Measurements from ENCODE around the gene LIM2.

LIM2 gene

DNA sequence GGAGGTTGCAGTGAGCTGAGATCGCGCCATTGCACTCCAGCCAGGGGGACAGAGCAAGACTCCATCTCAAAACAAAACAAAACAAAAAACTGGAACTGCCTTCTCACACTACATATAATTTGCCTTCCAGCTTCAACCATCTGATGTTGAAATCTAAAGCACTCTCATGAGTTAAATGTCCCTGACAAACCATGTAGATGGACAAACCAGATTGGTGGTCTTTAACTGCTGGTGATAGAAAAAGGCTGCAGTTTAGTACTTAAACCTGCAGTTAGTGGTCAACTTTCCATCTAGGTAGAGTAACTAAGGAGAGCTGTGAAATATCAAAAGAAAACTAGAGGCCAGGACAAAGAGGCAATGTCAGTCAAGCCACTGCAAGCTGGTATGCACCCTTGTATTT, 8.4 kb upstream of the LIM2 start:
- no peak for DNase-seq

DNA sequence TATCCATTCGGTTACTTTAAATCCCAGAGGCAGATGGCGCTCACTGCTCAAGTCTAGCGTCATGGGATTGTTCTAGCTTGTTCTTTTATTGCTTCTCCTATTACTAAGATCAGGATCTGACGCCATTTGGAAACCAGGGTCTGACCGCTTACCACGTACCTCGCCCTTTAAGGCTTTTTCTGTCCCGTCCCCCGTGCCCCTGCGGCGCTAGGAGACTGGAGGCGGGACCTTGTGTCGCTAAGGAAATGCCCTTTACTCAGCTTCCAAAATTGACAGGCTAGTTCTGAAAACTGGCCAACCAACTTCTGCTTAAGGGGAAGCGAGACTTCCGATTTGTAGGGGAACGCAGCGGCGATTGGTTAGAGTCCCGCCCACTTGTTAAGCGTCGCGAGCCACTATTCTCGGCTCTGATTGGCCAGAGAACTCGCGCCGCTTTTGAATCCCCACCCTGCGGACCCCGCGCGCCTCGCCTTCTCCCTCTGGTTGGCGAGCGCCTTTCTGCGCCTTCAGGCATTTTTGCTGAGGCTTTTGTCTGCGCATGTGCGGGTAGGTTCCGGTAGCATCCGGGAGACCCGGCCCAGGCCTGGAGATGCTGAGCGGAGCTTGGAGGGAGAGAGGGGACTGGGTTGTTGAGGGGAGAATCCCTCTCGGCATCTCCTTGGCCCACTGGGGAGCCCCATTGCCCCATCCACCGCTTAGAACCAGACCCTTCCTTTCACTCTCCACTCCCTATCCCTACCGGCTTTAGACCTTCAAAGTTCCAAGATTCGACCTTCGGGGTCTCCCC, 6.5 kb upstream of the LIM2 start:
- DNase-seq, result peak; percentile 96 to 99 (median 98)

DNA sequence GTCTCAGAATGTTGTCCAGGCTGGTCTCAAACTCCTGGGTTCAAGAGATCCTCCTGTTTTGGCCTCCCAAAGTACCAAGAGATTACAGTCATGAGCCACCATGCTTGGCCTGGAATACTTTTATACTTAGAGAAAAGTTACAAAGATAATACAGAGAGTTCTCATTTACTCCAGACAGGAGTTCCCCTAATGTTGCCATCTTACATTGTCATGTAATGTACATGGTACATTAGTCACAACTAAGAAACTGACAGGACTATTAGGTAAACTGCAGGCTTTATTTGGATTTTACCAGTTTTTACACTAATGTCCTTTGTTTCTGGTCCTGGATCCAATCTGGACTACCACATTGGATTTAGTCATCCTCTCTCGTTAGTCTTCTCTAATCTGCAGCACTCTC, 4.9 kb upstream of the LIM2 start:
- peak in 2 of 4 experiments; percentile 19 to 23 for DNase-seq

DNA sequence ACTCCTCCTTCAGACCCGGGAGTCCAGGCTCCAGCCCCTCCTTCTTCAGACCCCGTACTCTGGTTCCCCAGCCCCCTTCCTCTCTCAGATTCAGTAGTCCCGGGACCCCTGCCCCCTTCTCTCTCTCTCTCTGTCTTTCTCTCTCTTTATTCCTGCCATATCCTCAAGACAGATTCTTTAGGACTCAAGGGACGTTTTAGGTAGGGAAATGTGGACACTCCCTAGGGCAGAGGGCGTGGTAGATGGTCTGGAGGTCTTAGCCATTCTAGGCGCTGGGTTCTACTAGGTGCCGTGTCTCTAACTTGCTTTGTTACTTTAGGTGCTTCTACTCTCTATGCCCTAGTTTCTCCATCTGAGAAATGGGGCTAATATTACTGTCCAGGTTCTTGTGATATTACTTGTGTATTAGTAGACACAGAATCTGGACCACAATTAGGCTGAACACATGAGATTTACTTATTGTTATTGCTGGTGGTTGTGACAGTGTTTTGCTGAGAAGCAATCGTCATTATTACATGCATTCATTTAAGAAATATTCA, 3.4 kb upstream of the LIM2 start:
- DNase-seq, result no peak

DNA sequence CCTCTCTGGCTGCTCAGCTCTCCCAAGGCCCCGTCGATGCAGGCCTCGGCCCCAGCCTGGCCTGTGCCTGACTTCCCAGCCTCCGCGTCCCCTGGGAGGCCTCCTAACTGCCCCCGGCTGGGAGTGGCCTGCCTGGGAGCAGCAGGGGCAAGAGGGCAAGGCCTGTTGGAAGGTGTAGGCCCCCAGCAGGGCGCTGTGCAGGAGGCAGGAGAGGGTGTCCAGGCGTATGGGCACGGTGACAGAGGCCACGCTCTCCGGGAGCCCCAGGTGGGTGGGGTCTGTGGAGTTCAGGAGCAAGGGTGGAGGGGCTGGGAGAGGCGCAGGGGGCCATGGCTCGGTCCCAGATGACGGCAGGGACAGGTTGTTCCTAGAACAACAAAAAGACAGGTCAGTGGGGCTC, 1.4 kb upstream of the LIM2 start:
- no peak for DNase-seq

DNA sequence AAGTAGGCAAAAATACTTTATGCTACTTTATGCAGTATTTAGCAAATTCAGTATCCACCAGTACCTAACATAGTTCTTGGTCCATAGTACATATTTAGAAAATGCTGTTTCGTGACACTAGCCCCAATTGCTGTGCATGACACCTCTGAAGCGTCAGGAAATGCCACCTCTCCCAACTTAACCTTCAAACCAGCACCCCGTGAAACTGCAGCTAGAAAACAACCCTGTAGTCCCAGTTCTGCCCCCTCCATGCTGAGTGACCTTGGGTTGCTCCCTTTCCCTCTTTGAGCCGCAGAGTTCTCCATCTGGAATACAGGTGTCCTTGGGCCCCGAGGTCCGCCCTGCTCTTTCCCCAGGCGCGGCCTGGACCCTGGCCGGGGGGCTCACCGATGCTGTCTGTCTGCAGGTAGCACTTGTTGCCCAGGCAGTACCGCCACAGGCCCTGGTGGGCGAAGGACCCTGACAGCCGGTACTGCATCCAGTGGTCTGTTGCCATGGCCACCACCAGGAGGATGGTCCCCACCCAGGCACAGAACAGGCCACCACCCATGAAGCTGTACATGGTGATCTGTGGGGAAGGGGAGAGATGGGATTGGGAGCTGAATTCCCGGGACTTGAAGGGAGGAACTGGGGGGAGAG, 773 bp downstream of the LIM2 start:
- no peak for DNase-seq

DNA sequence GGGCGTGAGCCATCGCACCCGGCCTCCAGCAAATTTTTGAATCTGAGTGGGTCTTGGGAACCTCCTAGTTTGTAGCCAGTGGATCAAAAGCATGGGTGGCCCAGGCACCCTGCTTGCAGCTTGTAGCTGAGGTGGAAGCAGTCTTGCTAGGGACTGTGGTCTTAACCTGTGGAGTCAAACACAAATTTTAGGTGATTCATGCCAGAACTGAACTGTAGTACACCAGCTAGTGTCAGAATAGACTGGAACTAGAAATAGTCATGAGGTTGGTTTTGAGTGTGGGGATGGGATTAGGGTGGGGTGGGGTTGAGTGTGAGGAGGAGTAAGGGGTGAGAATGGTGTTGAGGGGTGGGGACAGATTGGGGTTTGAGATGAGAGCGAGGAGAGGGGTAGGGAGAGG, 5.8 kb downstream of the LIM2 start:
- DNase-seq, result no peak

DNA sequence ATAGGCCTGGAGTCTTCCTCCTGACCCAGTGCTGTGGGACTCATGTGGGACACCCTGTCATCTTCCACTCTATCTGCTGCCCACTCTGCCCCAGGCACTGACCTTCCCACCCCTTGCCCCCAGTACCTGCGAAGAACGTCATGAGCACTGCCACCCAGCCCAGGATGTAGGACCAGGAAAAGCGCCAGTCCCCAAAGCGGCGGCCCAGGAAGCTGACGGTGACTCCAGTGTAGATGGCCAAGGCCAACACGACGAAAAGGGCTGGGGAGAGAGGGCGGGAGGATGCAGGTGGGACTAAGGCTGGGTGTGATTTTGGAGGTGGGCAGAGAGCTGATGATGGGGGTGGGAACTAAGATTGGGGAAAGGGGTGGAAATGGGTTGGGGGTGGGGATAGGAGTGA, 7.4 kb downstream of the LIM2 start:
- no peak for DNase-seq

DNA sequence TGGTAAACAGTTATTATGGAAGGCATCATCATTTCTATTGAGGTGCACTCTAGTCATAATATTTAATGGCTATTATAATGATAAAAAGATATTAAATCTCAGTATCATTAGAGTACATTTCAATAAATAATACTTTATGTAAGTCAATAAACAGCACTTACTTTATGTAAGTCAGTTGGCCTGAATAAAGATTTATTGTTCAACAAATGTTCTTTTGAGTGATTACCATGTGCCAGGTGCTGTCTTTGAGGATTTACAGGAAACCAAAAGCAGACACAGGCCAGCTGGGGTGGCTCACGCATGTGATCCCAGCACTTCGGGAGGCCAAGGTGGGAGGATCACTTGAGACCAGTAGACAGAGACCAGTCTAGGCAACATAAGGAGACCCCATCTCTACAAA, 10.4 kb downstream of the LIM2 start:
- DNase-seq, result no peak

DNA sequence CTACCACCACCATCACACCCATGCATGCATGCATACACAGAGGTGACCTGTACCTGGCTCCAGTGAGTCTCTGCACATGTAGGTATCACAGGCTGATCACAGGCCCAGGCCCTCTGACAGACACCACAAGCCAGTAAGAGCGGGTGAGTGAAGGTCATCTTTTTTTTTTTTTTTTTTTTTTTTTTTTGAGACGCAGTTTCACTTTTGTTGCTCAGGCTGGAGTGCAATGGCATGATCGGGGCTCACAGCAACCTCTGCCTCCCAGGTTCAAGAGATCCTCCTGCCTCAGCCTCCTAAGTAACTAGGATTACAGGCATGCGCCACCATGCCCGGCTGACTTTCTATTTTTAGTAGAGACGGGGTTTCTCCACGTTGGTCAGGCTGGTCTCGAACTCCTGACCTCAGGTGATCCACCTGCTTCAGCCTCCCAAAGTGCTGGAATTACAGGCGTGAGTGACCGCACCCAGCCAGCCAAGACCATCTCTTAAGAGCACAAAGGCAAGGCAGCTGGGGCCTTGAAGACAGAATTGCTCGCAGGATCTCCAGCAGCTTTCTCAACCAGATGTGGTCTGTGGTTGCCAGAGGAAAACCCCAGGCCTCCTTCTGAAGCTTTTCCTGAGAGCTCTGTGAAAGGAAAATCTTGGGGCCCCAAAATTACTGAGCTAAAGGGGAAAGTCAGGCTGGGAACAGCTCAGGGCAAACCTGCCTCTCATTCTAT, 12.1 kb downstream of the LIM2 start:
- no peak for DNase-seq

DNA sequence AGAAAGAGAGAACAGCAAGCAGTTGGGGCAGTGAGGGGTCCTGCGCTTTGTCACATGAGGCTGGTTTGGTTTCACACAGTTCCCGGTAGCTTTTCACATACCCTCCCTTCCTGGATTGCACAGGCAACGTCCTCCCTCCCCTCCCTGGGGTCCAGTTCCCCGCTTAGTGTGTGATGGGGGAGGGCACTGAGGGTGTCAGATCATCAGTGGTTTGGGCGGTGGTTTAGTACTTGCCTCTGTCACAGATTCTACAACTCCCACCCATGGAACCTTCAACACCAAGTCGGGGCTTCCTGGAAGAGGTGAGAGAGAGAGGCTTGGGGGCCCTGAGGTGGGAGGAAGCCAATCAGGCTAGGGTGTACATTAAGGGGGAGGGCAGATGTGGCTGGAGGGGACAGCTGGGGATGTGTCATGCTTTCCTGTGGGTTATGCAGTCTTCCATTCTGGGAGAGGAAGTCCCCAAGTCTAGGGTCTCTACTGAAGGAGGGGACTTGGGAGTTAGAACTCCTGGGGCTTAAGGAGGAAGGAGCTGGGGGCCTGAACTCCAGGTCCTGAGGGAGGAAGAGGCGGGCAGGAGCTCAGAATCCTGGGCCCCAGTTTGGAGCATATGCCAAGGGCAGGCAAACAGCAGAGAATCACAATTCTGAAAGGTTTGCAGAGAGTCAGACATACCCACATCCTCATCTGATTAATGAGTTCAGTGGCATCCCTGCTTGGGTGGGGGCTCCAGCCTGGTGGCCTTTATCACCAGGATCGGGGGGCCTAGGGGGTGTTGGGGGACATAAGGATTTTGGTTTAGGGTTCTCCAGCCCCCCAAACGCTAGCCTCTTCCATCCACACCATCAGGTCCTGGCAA, 14.9 kb downstream of the LIM2 start, which contains the start of gene NKG7:
Gene NKG7, minus strand, starts transcription at position 6 of the 856 bp plus-strand sequence. CDS start 119 bp downstream, outside the sequence.
- DNase-seq, result peak in 2 of 4 experiments; percentile 15 to 22

DNA sequence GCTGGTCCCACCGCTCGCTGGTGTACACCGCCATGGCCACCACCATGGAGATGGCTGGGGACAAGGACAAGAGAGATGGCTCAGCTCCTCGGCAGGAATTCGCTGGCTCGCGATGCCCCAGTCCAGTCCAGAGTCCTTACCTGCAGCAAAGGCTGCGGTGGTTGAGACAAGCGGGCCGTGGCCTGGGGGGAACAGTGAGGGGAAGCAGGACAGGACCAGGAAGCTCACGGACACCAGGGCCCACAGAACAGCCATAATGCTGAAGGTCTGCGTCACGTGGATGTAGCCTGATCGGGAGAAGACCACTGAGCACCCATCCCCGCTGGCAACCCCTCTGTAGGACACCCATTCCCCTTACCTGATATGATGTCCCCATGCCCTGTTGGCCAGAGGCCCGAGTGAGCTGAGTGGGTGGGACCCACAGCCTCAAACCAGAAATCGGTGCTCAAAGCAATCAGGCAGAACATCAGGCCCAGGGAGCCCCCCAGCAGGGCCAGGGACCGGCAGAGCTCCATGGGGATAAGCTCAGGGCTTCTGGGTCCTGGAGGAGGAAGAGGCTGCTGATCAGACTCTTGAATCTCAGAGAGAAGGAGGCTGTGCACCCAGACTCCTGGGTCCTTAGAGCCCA, 15.6 kb downstream of the LIM2 start:
- no peak for DNase-seq

DNA sequence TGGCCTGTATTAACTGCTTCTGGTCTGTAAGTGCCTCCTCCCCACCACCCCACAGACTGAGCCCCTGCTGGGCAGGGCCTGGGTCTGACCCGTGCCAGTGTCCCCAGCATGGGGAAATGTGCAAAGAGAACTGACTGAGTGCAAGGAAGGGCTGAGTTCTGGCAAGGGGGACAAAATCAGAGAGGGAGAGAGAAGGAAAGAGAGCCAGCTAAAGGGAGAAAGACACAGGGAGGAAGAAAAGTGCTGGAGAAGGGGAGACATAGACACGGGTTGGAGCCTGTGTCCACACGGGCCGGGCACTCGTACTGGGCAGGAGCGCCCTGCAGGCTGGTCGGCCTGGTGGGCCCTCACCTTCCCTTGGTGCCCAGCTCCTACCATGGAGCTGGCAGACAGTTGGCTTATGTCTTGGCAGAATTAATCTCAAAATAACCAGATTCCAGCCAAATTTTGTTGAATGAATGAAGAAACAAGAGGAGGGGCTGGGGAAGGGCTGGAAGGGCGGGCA, 16.5 kb downstream of the LIM2 start:
- DNase-seq, result no peak

DNA sequence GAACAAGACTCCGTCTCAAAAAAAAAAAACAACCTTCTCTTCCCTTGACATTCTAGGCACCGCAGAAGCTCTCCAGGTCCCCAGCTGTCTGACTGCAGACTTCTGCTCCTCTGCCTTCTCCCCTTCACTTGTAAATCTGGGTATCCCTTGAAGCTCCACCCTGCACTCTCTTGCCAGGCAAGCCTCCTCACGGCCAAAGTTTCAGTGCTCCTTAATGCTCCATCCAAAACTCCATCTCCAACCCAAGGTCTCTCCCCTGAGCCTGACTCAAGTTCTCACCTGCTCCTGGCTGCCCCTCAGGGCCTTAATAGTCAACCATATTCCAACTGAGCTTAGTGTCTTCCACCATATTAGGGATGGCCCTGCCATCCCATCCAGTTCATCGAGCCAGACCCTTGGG, 17.5 kb downstream of the LIM2 start:
- no peak for DNase-seq

DNA sequence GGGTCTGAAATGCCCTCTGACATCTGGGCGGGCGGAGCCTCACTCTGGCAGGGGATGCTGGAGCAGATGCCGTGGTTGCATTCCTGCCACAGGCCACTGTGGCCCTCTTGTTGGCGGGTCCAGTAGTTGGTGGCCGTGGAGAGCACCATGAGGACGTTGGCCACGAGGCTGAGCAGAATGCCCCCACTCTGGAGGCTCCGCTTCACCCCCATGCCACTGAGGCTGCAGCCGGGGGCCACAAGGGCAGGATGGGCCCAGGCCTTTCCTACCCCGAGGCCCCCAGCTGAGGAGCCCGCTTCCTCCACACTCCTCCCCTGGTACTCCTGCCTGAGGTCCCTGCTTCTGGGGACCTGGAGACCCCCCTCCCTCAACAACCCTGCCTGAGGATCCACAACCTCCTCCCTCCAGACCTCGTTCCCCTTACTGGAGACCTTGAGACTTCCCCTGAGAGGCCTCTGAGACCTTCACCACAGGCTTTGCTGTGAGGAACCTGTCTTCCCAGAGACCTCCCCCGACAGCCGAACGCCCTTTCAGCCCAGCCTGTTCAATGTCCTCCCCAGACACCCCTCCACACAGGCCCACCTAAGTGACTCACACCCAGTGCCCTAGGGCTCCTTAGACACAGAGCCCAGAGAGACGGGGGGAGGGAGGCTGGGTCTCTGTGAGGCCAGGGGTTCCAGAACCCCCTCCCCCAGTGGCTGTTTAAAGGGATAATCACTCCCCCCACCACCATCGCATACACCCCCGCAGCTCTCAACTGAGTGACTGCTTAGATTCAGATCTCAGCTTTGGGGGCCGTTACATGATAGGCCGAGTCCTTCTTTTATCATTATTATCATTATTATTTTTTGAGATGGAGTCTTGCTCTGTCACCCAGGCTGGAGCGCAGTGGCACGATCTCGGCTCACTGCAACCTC, 19.1 kb downstream of the LIM2 start, which contains the start of gene CLDND2:
Gene CLDND2, minus strand, starts transcription at position 638 of the 917 bp plus-strand sequence. Its CDS starts 426 bp downstream, at position 212.
- peak in 1 of 4 experiments; percentile 27 for DNase-seq

DNA sequence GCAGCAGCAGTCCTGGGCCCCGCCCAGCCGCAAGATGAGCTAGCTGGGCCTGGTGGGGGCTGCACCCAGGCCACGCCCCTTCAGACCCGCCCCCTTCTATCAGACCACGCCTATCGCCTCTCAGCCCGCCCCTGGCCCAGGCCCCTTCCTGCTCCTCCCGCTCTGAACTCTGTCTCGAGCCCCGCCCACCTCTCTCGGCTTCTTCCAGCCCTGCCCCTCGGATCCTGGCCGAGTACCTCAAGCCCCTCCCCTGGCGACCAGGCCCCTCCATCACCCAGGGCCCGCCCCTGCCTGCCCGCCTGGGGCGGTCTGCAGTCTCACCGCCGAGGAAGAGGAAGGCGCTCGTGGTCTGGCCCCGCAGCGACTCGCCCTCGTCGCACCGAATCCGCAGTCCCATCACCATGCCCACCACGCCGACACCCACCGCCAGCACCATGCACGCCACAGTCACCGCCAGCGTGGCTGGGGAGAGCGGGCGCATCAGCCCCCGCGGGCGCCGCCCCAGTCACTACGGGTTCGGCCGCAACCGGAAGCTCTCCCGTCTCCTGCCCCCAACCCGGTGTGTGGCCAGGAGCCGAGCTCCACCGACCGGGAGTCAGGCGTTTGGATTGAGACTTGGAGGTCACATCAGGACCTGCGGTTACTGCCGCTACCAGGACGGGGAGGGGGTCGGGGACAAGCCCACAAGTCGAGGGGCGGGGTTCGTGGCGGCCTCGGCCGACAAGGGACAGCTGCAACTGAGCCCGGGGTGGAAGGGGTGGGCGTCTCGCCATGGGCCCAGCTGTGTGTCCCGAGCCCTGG, 20.0 kb downstream of the LIM2 start:
- peak; percentile 97 to 98 (median 98) for DNase-seq

DNA sequence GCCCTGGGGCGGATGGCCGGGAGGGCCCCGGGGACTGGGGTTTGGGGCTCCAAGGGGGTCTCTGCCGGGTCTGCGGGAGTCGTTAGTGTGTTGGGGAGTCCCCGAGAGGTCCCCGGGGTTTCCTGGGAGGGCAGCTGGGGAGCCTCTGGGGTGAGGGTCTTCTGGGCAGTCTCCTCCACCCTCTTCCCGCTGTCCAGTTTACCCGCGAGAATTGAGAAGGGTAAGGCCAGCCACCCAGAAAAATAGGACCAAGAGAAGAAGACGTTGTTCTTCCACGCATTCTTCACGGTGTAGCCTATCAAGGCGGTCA, 20.6 kb downstream of the LIM2 start:
- DNase-seq, result no peak

DNA sequence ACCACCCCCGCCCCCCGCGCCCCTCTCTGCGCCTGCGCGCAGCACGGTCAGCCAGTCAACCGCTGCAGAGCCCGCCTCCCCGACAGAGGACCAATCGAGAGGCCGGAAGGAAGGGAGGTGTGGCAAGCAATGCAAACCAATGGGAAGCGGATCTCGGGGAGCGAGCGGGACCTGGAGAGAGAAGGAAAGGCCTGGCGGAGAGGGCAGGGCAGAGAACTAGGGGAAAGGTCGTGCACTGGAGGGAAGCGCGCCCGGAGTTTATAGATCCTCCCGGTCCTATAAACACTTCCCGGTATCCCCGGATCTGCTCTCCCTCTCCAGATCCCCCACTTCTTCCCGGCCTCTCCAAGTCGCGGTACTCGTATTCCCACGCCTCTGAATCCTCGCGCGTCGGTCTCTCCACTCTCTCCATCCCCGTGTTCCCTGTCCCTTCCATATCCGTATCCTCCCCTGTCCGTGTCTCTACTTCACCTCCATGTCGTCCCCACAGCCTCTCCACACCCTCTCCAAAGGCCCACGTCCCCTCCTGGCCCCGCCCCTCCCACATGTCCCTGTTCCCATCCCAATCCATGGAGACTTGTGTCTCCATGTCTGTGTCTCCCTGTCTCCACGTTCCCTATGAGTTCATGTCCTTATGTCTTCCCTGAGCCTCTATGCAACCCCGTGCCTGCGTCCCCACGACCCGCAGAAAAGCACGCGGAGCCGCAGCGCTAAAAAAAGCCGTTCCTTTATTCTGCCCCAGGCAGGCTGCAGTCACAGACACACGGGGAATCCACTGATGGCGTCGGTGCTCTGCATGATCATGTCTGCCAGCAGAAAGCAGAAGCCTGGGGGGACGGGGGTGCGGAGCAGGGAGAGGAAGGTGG, 21.2 kb downstream of the LIM2 start:
- DNase-seq, result peak; percentile 95 to 99 (median 98)
